Ishikawa (cell line): ENCODE results near the gene TRIM44.

ENCODE experiments used
- CEBPB ChIP-seq: IDR thresholded peaks from 2 replicates; pipeline ENCODE4 v1.6.1; 2012
- CREB1 ChIP-seq: IDR thresholded peaks from 2 replicates; pipeline ENCODE4 v1.6.1; 2012; ENCODE audit warnings: low read depth
- EGR1 ChIP-seq: IDR thresholded peaks from 2 replicates; pipeline ENCODE4 v1.6.1; 2012
- EP300 ChIP-seq: IDR thresholded peaks from 2 replicates; pipeline ENCODE4 v1.6.1; 2012; ENCODE audit warnings: borderline replicate concordance
- FOXM1 ChIP-seq: IDR thresholded peaks from 2 replicates; pipeline ENCODE4 v1.6.1; 2012; ENCODE audit warnings: low read depth, borderline replicate concordance
- NFIC ChIP-seq: IDR thresholded peaks from 2 replicates; pipeline ENCODE4 v1.6.1; 2012
- RAD21 ChIP-seq: IDR thresholded peaks from 2 replicates; pipeline ENCODE4 v1.6.1; 2012; ENCODE audit warnings: low read depth
- TAF1 ChIP-seq: IDR thresholded peaks from 2 replicates; pipeline ENCODE4 v1.6.1; 2012; ENCODE audit warnings: low read depth, mild to moderate bottlenecking
- TCF12 ChIP-seq: IDR thresholded peaks from 2 replicates; pipeline ENCODE4 v1.6.1; 2012; ENCODE audit warnings: low read depth
- TEAD4 ChIP-seq: IDR thresholded peaks from 2 replicates; pipeline ENCODE4 v1.6.1; 2012
- YY1 ChIP-seq: IDR thresholded peaks from 2 replicates; pipeline ENCODE4 v1.6.1; 2012; ENCODE audit warnings: low read depth
- ZBTB7A ChIP-seq: IDR thresholded peaks from 2 replicates; pipeline ENCODE4 v1.6.1; 2012; ENCODE audit warnings: low read depth
- TF ChIP-seq, protein P1 (sequence below): IDR thresholded peaks from 2 replicates; pipeline ENCODE4 v1.6.1; 2012; ENCODE audit warnings: low read depth, mild to moderate bottlenecking
- TF ChIP-seq, protein P2 (sequence below): IDR thresholded peaks from 2 replicates; pipeline ENCODE4 v1.6.1; 2012
- TF ChIP-seq, protein P3 (sequence below): IDR thresholded peaks from 2 replicates; pipeline ENCODE4 v1.6.1; 2012

Gene TRIM44

DNA sequence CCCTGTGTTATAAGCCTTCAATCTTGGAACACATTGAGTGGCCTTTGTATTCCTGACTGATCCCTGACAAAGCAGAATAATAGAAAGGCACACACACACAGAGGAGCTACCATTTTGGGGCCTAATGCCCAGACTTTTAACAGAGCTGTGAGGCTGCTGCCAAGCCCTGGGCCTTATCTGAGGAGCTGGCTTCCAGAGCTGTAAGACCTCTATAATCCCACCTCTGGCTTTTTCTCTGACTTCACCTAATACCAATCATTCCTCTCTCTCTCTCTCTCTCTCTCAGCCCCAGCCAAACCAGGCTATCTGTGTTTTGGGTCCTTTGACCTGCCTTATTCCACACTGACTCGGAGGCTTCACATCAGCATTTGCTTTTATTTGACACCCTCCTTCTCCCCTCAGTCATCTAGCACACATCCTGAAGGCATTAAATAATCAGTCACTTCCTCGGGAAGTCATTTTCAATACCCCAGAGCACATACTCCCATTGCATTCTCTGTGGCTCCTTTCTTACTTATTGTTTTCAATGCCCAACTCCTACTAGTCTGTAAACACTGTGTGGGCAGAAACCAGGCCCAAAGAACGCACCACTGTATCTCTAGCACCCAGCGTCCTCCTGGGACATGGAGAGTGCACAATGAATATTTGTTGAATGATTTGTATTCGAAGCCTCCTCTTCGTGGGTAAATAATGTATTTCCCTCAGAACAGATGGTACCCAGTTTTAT is 21.2 kb upstream of the TRIM44 start:
- TF ChIP-seq CREB1 (no peak), EP300 (no peak), ZBTB7A (no peak), FOXM1 (no peak), CEBPB (no peak), RAD21 (no peak), TCF12 (no peak), TAF1 (no peak), NFIC (no peak), YY1 (no peak), TEAD4 (no peak), EGR1 (no peak)
- TF ChIP-seq, protein P1, sequence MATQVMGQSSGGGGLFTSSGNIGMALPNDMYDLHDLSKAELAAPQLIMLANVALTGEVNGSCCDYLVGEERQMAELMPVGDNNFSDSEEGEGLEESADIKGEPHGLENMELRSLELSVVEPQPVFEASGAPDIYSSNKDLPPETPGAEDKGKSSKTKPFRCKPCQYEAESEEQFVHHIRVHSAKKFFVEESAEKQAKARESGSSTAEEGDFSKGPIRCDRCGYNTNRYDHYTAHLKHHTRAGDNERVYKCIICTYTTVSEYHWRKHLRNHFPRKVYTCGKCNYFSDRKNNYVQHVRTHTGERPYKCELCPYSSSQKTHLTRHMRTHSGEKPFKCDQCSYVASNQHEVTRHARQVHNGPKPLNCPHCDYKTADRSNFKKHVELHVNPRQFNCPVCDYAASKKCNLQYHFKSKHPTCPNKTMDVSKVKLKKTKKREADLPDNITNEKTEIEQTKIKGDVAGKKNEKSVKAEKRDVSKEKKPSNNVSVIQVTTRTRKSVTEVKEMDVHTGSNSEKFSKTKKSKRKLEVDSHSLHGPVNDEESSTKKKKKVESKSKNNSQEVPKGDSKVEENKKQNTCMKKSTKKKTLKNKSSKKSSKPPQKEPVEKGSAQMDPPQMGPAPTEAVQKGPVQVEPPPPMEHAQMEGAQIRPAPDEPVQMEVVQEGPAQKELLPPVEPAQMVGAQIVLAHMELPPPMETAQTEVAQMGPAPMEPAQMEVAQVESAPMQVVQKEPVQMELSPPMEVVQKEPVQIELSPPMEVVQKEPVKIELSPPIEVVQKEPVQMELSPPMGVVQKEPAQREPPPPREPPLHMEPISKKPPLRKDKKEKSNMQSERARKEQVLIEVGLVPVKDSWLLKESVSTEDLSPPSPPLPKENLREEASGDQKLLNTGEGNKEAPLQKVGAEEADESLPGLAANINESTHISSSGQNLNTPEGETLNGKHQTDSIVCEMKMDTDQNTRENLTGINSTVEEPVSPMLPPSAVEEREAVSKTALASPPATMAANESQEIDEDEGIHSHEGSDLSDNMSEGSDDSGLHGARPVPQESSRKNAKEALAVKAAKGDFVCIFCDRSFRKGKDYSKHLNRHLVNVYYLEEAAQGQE, result no peak
- TF ChIP-seq, protein P2, sequence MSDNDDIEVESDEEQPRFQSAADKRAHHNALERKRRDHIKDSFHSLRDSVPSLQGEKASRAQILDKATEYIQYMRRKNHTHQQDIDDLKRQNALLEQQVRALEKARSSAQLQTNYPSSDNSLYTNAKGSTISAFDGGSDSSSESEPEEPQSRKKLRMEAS, result no peak
- TF ChIP-seq, protein P3, sequence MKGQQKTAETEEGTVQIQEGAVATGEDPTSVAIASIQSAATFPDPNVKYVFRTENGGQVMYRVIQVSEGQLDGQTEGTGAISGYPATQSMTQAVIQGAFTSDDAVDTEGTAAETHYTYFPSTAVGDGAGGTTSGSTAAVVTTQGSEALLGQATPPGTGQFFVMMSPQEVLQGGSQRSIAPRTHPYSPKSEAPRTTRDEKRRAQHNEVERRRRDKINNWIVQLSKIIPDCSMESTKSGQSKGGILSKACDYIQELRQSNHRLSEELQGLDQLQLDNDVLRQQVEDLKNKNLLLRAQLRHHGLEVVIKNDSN, result no peak

DNA sequence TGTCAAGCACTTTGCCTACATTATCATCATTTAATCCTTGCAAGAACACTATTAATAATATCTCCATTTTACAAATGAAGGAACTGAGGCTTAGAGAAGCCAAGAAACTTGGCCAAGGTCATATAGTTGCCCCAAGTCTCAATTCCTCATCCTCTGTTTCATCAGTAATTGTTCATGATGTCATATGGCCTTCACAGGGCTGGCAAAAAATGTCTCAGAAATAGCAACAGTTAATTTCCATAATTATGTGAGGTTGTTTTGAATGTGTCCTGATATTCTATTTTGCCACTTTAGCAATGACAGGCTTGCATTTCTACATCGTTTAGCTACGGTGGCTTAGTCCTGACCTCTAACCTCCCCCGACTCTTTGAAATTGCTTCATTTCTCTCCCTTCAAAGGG is 20.6 kb upstream of the TRIM44 start:
- TF ChIP-seq YY1, result no peak
- TF ChIP-seq, protein P1, result no peak
- TF ChIP-seq RAD21, result no peak
- TF ChIP-seq CREB1, result no peak
- TF ChIP-seq NFIC, result no peak
- TF ChIP-seq, protein P3, result no peak
- no peak for TF ChIP-seq ZBTB7A
- no peak for TF ChIP-seq TEAD4
- TF ChIP-seq, protein P2, result no peak
- no peak for TF ChIP-seq CEBPB
- no peak for TF ChIP-seq EGR1
- TF ChIP-seq FOXM1, result no peak

DNA sequence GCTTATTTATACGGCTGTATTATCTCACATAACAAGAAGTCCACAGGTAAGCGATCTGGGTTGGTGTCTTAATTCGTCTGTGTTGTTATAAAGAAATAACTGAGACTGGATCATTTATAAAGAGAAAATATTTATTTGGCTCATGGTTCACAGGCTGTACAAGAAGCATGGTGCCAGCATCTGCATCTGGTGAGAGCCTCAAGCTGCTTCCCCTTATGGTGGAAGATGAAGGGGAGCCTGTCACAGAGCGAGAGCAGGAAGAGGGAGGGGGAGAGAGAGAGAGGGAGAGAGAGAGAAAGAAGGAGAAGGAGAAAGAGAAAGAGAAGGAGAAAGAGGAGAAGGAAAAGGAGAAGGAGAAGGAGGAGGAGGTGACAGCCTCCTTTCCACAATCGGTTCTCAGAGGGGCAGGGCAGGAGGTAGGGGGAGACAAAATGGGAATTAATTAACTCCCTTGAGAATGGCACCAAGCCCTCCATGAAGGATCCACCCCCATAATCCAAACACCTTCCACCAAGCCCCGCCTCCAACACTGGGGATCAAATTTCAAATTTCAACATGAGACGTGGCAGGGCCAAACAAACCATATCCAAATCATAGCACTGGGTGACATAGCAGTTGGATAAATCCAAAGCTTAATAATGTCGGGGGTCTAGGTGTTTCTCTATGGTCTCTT is 15.0 kb upstream of the TRIM44 start:
- TF ChIP-seq NFIC (no peak), YY1 (no peak), TAF1 (no peak), TEAD4 (no peak), CEBPB (no peak), FOXM1 (no peak), RAD21 (no peak), EGR1 (no peak), EP300 (no peak), ZBTB7A (no peak), CREB1 (no peak), TCF12 (no peak)
- TF ChIP-seq, protein P2, result no peak
- TF ChIP-seq, protein P3, result no peak
- TF ChIP-seq, protein P1, result no peak
